GM06990 (cell line): ENCODE results near the gene C1orf50.
"Not testable (repeated sequence)": the region's sequence is repeated elsewhere in the genome, so short reads cannot be mapped to it uniquely, and the experiment has no call there.

Source experiments
- DNase-seq: peaks from one replicate; pipeline ENCODE4 v3.0.0-alpha.2; 2011; ENCODE audit not compliant: insufficient read length; ENCODE audit errors: extremely low read depth
- H3K27me3 ChIP-seq: replicated peaks from 2 replicates; pipeline ENCODE4 v1.6.0; 2011; ENCODE audit warnings: low read length; ENCODE audit not compliant: control insufficient read depth, insufficient read depth
- H3K36me3 ChIP-seq: 2 replicates; pipeline ENCODE4 v1.5.1; 2011; ENCODE audit warnings: low read length; ENCODE audit not compliant: control insufficient read depth, insufficient read depth
- H3K4me3 ChIP-seq: replicated peaks from 2 replicates; pipeline ENCODE4 v1.5.1; 2011; ENCODE audit warnings: low read depth, mild to moderate bottlenecking, control low read depth, low read length
- CTCF ChIP-seq: IDR thresholded peaks from 2 replicates; pipeline ENCODE4 v1.5.1; 2011; ENCODE audit warnings: low read length, control low read depth, mild to moderate bottlenecking, inconsistent platforms; ENCODE audit not compliant: insufficient read depth, poor library complexity, severe bottlenecking

Gene C1orf50

GRCh38 chr1:42766741-42767509, at the start of gene C1orf50, which contains the start of gene P3H1:
Gene C1orf50 (plus strand): TSS chr1:42767249. CDS start chr1:42767312, 63 bp downstream.
Gene P3H1 (minus strand): TSS chr1:42767028. CDS start chr1:42766971, 57 bp downstream.
- Histone ChIP-seq H3K36me3 (peaks cover 3% of the 10 kb centered on the region), H3K27me3 (no peaks in the 10 kb centered on the region), H3K4me3 (peak within 1 kb of the TSS; percentile 82)
- no peak for TF ChIP-seq CTCF
- DNase-seq = peak; percentile 100

- no peak for TF ChIP-seq CTCF
- Histone ChIP-seq H3K36me3 (peaks cover 1% of the 10 kb centered on the region; the same call in 1 of the 2 replicates), H3K4me3 (no peak overlapping the region), H3K27me3 (no peaks in the 10 kb centered on the region)
- no peak for DNase-seq
These were observed 46.2 kb upstream of the C1orf50 start for GRCh38 chr1:42720868-42721267.

- no peaks in the 10 kb centered on the region for H3K27me3 ChIP-seq
- no peak for TF ChIP-seq CTCF
These were observed 45.1 kb upstream of the C1orf50 start for GRCh38 chr1:42721926-42722325.

GRCh38 chr1:42722403-42722802, 44.6 kb upstream of the C1orf50 start:
- H3K27me3 ChIP-seq, DNase-seq, H3K36me3 ChIP-seq, H3K4me3 ChIP-seq: not testable (repeated sequence)

More at GRCh38 chr1:42721926-42722325, 45.1 kb upstream of the C1orf50 start:
- Histone ChIP-seq H3K4me3 (no peak overlapping the region), H3K36me3 (peaks cover 1% of the 10 kb centered on the region; the same call in 1 of the 2 replicates)
- DNase-seq = no peak

GRCh38 chr1:42723511-42723910, 43.5 kb upstream of the C1orf50 start:
- TF ChIP-seq CTCF = no peak
- Histone ChIP-seq H3K36me3 (no peaks in the 10 kb centered on the region), H3K27me3 (no peaks in the 10 kb centered on the region), H3K4me3 (no peak overlapping the region)
- no peak for DNase-seq

- not testable (repeated sequence) for H3K27me3 ChIP-seq, DNase-seq, H3K4me3 ChIP-seq, H3K36me3 ChIP-seq
These were observed 41.2 kb upstream of the C1orf50 start for GRCh38 chr1:42725820-42726219.
